ENCODE measurements around the gene MPI. TPM values are rescaled to one million over a fixed set of nuclear protein-coding genes. Genes with fewer than 3 reads are reported as not detected.

MPI gene
- total RNA-seq, 4 donors from 2014 or later: 66.7 to 129 (median 98.5) TPM

DNA sequence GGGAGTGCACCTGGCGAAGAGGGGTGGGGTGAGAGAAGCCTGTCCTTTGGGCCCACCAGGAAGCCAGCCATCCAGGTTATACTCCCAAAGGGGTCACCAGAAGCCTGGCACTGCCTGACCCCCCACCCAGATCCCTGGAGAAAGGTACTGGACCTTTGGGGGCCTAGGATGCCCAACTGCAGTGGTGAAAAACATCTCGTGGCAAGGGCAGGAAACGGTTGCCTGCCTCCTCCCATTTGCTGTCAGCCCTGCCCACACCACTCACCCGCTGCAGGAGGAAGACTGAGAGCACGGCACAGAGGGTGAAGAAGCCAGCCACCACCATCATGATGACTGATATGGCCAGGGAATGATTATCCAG is 44.7 kb upstream of the MPI start:
- intact Hi-C loops (cut with DNase I; ENCODE audit: low total_unique reads): no loop called here
- Histone ChIP-seq H3K4me1 (peaks cover 3 to 29% of the 10 kb centered on the region in 2 donors), H3K27me3 (no peaks in the 10 kb centered on the region)

DNA sequence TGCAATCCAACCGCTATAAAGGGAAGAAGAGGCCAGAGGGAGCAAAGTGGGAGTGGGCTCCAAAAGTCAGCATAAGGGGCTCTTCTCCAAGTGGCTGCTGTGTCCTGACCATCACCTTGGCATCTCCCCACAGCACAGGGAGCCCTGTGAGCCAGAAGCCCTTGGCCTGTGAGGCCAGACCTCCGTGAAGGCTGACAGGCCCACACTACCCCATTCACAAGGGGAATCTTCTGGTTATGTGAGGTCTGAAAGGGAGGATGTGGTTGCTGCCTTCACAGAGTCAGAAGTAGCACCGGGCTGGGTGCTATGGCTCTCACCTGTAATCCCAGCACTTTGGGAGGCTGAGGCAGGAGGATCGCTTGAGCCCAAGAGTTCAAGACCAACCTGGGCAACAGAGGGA is 44.3 kb upstream of the MPI start:
- Histone ChIP-seq H3K27me3 (no peaks in the 10 kb centered on the region), H3K4me3 (no peak overlapping the region), H3K4me1 (peaks cover 3 to 29% of the 10 kb centered on the region in 2 donors), H3K9me3 (no peaks in the 10 kb centered on the region), H3K27ac (no peak overlapping the region), H3K36me3 (peaks cover 0 to 50% of the 10 kb centered on the region in 2 donors)
- ATAC-seq (no peak), DNase-seq (no peak)
- TF ChIP-seq, protein P1, sequence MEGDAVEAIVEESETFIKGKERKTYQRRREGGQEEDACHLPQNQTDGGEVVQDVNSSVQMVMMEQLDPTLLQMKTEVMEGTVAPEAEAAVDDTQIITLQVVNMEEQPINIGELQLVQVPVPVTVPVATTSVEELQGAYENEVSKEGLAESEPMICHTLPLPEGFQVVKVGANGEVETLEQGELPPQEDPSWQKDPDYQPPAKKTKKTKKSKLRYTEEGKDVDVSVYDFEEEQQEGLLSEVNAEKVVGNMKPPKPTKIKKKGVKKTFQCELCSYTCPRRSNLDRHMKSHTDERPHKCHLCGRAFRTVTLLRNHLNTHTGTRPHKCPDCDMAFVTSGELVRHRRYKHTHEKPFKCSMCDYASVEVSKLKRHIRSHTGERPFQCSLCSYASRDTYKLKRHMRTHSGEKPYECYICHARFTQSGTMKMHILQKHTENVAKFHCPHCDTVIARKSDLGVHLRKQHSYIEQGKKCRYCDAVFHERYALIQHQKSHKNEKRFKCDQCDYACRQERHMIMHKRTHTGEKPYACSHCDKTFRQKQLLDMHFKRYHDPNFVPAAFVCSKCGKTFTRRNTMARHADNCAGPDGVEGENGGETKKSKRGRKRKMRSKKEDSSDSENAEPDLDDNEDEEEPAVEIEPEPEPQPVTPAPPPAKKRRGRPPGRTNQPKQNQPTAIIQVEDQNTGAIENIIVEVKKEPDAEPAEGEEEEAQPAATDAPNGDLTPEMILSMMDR (IDR thresholded peaks at IDR 0.05 in 4 of 5, conservative IDR thresholded peaks at IDR 0.05 in 1 of 5): no peak
- TF ChIP-seq POLR2A (IDR thresholded peaks at IDR 0.05): no peak
- intact Hi-C loops (cut with DNase I; ENCODE audit: low total_unique reads) (no loop called here), in situ Hi-C loops (cut with MboI; ENCODE audit: low sequenced_read_pairs in 4 of 4) (no loop called here)

More for the DNA sequence above, 44.7 kb upstream of the MPI start:
- H3K9me3 ChIP-seq: no peaks in the 10 kb centered on the region
- peaks cover 0 to 50% of the 10 kb centered on the region in 2 donors for H3K36me3 ChIP-seq
- H3K27ac ChIP-seq: no peak overlapping the region
- H3K4me3 ChIP-seq: no peak overlapping the region
- in situ Hi-C loops (cut with MboI; ENCODE audit: low sequenced_read_pairs in 4 of 4): no loop called here
- DNase-seq (no peak), ATAC-seq (no peak)
- TF ChIP-seq, protein P1 (IDR thresholded peaks at IDR 0.05 in 4 of 5, conservative IDR thresholded peaks at IDR 0.05 in 1 of 5): no peak
- TF ChIP-seq POLR2A (IDR thresholded peaks at IDR 0.05): no peak

DNA sequence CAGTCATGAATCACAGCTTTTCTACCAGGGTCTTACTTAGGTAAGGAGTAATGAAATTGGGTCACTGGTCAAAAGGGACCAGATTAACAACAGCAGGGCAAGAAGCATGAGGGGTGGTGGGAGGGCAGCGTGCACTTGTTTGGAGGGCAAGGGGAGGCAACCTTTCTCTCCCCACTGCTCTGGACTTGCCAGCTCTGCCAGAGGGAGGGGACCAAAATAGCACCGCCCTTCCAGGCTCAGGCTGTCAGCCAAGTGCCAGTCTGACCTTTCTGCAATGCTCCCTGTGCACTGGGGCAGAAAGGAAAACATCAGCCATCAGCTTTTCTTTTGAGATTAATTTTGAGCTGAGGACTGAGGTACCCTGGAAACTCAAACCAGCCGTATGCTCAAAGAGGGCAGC is 42.4 kb upstream of the MPI start:
- Histone ChIP-seq H3K9me3 (no peaks in the 10 kb centered on the region), H3K27me3 (no peaks in the 10 kb centered on the region), H3K27ac (peak overlapping the region; percentile 34 to 68 (median 47)), H3K36me3 (peaks cover 0 to 60% of the 10 kb centered on the region in 2 donors), H3K4me1 (peaks cover 3 to 21% of the 10 kb centered on the region in 2 donors), H3K4me3 (no peak overlapping the region)
- ATAC-seq (peak in 1 of 2 donors; percentile 46), DNase-seq (peak in 1 of 2 donors; percentile 66)
- intact Hi-C loops (cut with DNase I; ENCODE audit: low total_unique reads) (no loop called here), in situ Hi-C loops (cut with MboI; ENCODE audit: low sequenced_read_pairs in 4 of 4) (no loop called here)
- TF ChIP-seq, protein P1 (IDR thresholded peaks at IDR 0.05 in 4 of 5, conservative IDR thresholded peaks at IDR 0.05 in 1 of 5): no peak
- no peak for TF ChIP-seq POLR2A (IDR thresholded peaks at IDR 0.05)

DNA sequence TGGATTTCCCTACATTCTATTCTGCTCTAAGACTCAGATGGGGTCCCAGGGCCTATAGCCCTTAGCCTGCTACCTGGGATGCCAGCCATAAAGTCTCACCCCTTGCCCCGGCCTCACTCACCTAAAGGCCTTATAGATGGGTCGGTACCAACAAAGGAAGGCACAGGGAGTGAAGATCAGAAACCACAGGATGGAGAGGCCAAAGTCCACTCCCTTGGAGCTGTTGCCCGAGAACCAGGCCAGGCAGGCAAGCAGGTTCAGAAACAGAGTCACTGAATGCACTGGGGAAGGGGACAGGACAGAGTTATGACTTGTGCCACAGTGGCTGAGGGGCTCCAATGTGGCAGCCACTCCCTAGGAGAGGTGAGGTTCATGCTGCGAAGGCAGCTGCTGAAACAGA is 39.4 kb upstream of the MPI start:
- intact Hi-C loops (cut with DNase I; ENCODE audit: low total_unique reads) (no loop called here), in situ Hi-C loops (cut with MboI; ENCODE audit: low sequenced_read_pairs in 4 of 4) (no loop called here)
- TF ChIP-seq POLR2A (IDR thresholded peaks at IDR 0.05): no peak
- TF ChIP-seq, protein P1 (IDR thresholded peaks at IDR 0.05 in 4 of 5, conservative IDR thresholded peaks at IDR 0.05 in 1 of 5): no peak
- no peaks in the 10 kb centered on the region for H3K27me3 ChIP-seq
- ATAC-seq (no peak), DNase-seq (no peak)
- no peak overlapping the region for H3K27ac ChIP-seq
- H3K9me3 ChIP-seq: no peaks in the 10 kb centered on the region
- H3K36me3 ChIP-seq: peaks cover 0 to 73% of the 10 kb centered on the region in 2 donors
- peaks cover 7 to 18% of the 10 kb centered on the region in 2 donors for H3K4me1 ChIP-seq
- no peak overlapping the region for H3K4me3 ChIP-seq

GRCh38 chr15:74851960-74852359 is 37.9 kb upstream of the MPI start:
- Histone ChIP-seq H3K27me3 (no peaks in the 10 kb centered on the region), H3K9me3 (no peaks in the 10 kb centered on the region), H3K36me3 (peaks cover 0 to 65% of the 10 kb centered on the region in 2 donors), H3K4me1 (peaks cover 22 to 25% of the 10 kb centered on the region in 2 donors), H3K27ac (no peak overlapping the region), H3K4me3 (no peak overlapping the region)
- in situ Hi-C loops (cut with MboI; ENCODE audit: low sequenced_read_pairs in 4 of 4) (no loop called here), intact Hi-C loops (cut with DNase I; ENCODE audit: low total_unique reads) (no loop called here)
- DNase-seq (no peak), ATAC-seq (no peak)
- TF ChIP-seq, protein P1 (IDR thresholded peaks at IDR 0.05 in 4 of 5, conservative IDR thresholded peaks at IDR 0.05 in 1 of 5): no peak
- no peak for TF ChIP-seq POLR2A (IDR thresholded peaks at IDR 0.05)

Measured in gastrocnemius medialis (tissue), 4 donors.